ENCODE data around the gene ATAD3A.

DNA sequence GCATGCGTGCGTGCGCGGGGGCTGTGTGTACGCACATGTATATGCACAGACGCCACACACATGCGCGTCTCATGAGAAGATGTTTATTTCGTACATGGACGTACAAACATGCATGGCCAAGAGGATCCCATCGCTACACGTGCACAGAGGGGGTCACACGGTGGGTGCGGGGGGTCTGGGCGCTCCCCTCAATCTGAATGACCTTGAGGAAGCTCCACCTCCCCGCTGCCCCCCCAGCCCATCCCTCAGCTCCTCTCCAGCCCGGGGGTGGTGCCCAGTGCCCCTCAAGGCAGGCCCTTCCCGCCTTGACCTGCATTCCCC, 27.0 kb downstream of the ATAD3A start:
- TF ChIP-seq POLR2AphosphoS5 (IDR thresholded peaks at IDR 0.05; ENCODE audit: low read depth), result no peak
- TF ChIP-seq CTCF (IDR thresholded peaks at IDR 0.05; ENCODE audit: insufficient read depth, low read length), result no peak
- TF ChIP-seq REST (IDR thresholded peaks at IDR 0.05; ENCODE audit: insufficient replicate concordance, low read depth), result no peak
- no peak for TF ChIP-seq GABPA (IDR thresholded peaks at IDR 0.05; ENCODE audit: low read depth)
